ENCODE results near the gene ZNF688.
"Not testable (repeated sequence)": the region's sequence is repeated elsewhere in the genome, so short reads cannot be mapped to it uniquely, and the experiment has no call there.

ZNF688 gene

GRCh38 chr16:30571445-30572322, at the start of gene ZNF688:
Gene ZNF688, minus strand, starts transcription at chr16:30571714. Its CDS starts 85 bp downstream, at chr16:30571629.
- peak within 1 kb of the TSS; percentile 71 for H3K4me3 ChIP-seq (ENCODE audit: low read depth, low read length)

GRCh38 chr16:30620169-30620568, 48.7 kb upstream of the ZNF688 start:
- no peak overlapping the region for H3K4me3 ChIP-seq (ENCODE audit: low read depth, low read length)

DNA sequence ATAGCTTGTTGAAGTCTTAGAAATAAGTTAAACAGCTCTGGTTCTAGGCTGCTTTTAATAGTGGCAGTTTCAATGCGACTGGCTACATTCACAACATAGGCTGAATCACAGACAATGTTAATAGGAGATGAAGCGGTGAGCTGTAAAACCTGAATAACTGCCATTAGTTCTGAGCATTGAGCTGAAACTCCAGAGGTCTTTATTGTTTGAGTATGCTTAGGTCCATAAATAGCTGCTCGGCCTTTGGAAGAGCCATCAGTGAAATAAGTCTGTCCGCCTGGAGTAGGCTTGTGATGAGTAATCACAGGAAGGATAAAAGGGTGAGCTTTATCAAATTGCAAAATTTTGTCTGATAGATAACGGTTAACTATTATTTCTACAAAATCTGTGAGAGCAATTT, 48.1 kb upstream of the ZNF688 start:
- H3K4me3 ChIP-seq (ENCODE audit: low read depth, low read length), result no peak overlapping the region

- no peak overlapping the region for H3K4me3 ChIP-seq (ENCODE audit: low read depth, low read length)
These were observed 47.7 kb upstream of the ZNF688 start for GRCh38 chr16:30619202-30619601.

- H3K4me3 ChIP-seq (ENCODE audit: low read depth, low read length), result no peak overlapping the region
These were observed 44.0 kb upstream of the ZNF688 start for GRCh38 chr16:30615358-30616091.

- H3K4me3 ChIP-seq (ENCODE audit: low read depth, low read length), result peak within 1 kb of the TSS; percentile 94
These were observed 38.7 kb upstream of the ZNF688 start, which contains the start of gene ZNF689 for GRCh38 chr16:30609926-30610839. Gene ZNF689, minus strand, starts transcription at chr16:30610389. Its CDS starts 348 bp downstream, at chr16:30610041.

- peak overlapping the region; percentile 94 for H3K4me3 ChIP-seq (ENCODE audit: low read depth, low read length)
These were observed 37.8 kb upstream of the ZNF688 start for GRCh38 chr16:30609002-30609925.

GRCh38 chr16:30606004-30606403, 34.5 kb upstream of the ZNF688 start:
- no peak overlapping the region for H3K4me3 ChIP-seq (ENCODE audit: low read depth, low read length)

DNA sequence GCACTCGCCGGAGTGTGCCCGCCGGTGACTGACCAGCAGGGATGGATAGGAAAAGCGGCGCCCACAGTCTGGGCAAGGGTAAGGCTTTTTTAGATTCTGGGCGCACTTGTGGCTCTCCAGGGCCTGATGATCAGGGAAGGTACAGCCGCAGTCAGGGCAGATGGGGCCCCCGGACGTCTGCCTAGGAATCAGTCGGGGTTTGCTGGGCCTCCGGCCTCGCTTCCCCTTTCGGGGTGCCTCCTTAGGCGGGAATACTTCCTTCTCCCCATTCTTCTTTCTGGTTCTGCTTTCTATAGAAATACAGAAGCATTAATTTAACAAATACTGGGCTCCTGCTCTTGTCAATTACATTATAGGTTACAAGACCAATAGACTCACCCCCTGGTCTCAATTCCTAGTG, 33.6 kb upstream of the ZNF688 start:
- no peak overlapping the region for H3K4me3 ChIP-seq (ENCODE audit: low read depth, low read length)

- H3K4me3 ChIP-seq (ENCODE audit: low read depth, low read length), result no peak overlapping the region
These were observed 32.9 kb upstream of the ZNF688 start for GRCh38 chr16:30604316-30604947.

GRCh38 chr16:30603945-30604315, 32.4 kb upstream of the ZNF688 start:
- no peak overlapping the region for H3K4me3 ChIP-seq (ENCODE audit: low read depth, low read length)

- no peak overlapping the region for H3K4me3 ChIP-seq (ENCODE audit: low read depth, low read length)
These were observed 31.2 kb upstream of the ZNF688 start for GRCh38 chr16:30602616-30603277.

DNA sequence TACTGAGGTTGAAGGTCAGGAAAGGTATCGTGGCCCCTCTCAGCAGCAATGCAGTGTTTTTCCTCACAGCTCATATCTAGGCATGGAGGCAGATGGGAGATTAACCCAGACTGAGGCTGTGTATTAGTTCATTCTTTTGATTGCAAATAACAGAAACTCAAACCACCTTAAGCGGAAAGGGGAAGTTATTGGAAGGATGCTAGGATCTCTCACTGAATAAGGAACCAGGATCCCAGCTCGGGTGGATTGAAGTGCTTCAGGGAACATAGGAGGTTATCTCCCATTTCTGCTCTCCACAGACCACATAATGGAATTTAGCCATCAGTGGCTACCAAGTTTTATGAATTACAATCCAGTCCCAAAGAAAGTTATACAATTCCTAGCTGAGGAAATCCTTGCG, 30.5 kb upstream of the ZNF688 start:
- no peak overlapping the region for H3K4me3 ChIP-seq (ENCODE audit: low read depth, low read length)

DNA sequence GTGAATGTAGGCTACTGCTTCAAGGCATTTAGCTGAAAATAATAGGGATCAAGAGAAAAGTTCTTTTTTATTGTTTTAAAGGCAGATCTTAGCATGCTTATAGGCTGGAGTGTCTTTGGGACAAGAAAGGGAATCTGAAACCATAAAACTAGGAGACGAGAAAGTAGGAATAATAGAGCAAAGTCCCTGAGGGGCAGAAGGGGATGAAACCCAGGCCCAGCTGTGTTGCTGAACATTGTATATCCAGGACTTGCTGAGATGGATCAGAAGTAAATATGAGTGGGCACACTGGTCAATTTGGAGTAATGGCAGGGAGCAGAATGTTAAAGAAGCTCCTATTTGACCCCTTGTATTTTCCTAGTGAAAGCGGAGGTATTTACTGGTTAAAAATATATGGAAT, 29.4 kb upstream of the ZNF688 start:
- no peak overlapping the region for H3K4me3 ChIP-seq (ENCODE audit: low read depth, low read length)

- H3K4me3 ChIP-seq (ENCODE audit: low read depth, low read length), result no peak overlapping the region
These were observed 28.7 kb upstream of the ZNF688 start for GRCh38 chr16:30600215-30600614.

DNA sequence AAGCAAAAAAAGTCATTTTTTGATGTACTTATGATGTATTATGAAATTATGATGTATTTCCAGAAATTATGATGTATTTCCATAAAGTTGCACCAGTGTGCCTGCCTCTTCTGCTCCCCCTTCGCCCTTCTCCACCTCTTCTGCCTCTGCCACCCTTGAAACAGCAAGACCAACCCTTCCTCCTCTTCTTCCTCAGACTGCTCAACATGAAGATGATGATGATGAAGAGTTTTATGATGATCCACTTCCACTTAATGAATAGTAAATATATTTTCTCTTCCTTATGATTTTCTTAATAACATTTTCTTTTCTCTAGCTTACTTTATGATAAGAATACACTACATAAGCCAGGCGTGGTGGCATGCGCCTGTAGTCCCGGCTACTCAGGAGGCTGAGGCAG, 21.4 kb upstream of the ZNF688 start:
- H3K4me3 ChIP-seq (ENCODE audit: low read depth, low read length), result no peak overlapping the region

- not testable (repeated sequence) for H3K4me3 ChIP-seq (ENCODE audit: low read depth, low read length)
These were observed 19.4 kb upstream of the ZNF688 start for GRCh38 chr16:30590869-30591268.

GRCh38 chr16:30589582-30589981, 18.1 kb upstream of the ZNF688 start:
- H3K4me3 ChIP-seq (ENCODE audit: low read depth, low read length), result not testable (repeated sequence)

GRCh38 chr16:30588651-30589050, 17.1 kb upstream of the ZNF688 start:
- no peak overlapping the region for H3K4me3 ChIP-seq (ENCODE audit: low read depth, low read length)

All from iPS-11a (cell line).